Loucy (cell line): ENCODE results near the gene GLRA3.

Source experiments
- CTCF ChIP-seq: fragments of 200-600 bp; sonication (generic); conservative IDR thresholded peaks from 2 replicates; pipeline ENCODE4 v1.5.1; 2014; ENCODE audit warnings: mild to moderate bottlenecking, antibody characterized with exemption, low read length
- EZH2phosphoT487 ChIP-seq: fragments of 200-600 bp; IDR thresholded peaks from 2 replicates; pipeline ENCODE4 v1.6.1; 2018; ENCODE audit warnings: antibody characterized with exemption, mild to moderate bottlenecking, moderate library complexity, borderline replicate concordance

DNA sequence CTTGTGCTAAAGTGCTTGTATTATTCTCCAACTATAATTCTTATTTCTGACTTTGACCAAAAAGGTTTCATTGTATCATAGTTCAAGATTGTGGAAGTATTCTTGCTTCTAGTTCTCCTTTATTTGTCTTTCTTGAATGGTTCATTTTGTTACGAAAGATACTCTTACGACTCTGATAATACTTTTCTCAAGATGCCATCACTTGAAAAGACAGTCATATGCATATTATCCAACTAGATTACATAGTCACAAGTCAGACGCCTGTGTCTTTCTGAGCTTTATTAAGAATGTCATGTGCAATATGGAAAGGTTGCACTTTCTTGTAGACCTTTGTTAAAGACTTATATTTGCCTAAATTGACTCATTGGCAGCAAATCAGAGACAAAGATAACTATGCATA is 235.3 kb downstream of the GLRA3 start:
- TF ChIP-seq CTCF: no peak
- TF ChIP-seq EZH2phosphoT487: no peak
